GM12891 (cell line): Measurements from ENCODE around the gene ZNF385A.

ENCODE experiments used
- DNase-seq: peaks from one replicate; pipeline ENCODE4 v3.0.0; 2011; ENCODE audit warnings: low spot score; ENCODE audit not compliant: insufficient read length
- FAIRE-seq: peaks from 2 replicates; lab custom pipeline; 2011; peaks lifted over from hg19 to GRCh38; lab: Jason Lieb, UNC
- PAX5 ChIP-seq: IDR thresholded peaks from 2 replicates; pipeline ENCODE4 v1.6.1; 2011; ENCODE audit warnings: low read length, moderate library complexity, mild to moderate bottlenecking; ENCODE audit not compliant: insufficient read depth, severe bottlenecking
- POLR2A ChIP-seq: IDR thresholded peaks from 2 replicates; pipeline ENCODE4 v1.6.1; 2011; ENCODE audit warnings: low read depth, low read length, control low read depth
- POLR2AphosphoS5 ChIP-seq: IDR thresholded peaks from 2 replicates; pipeline ENCODE4 v1.6.1; 2011; ENCODE audit warnings: low read depth, low read length, control low read depth
- POU2F2 ChIP-seq: IDR thresholded peaks from 2 replicates; pipeline ENCODE4 v1.6.1; 2011; ENCODE audit warnings: low read depth, mild to moderate bottlenecking, control low read depth, low read length, moderate library complexity
- SPI1 ChIP-seq: IDR thresholded peaks from 2 replicates; pipeline ENCODE4 v1.6.1; 2011; ENCODE audit warnings: low read depth, low read length, control low read depth
- TAF1 ChIP-seq: IDR thresholded peaks from 2 replicates; pipeline ENCODE4 v1.6.1; 2011; ENCODE audit warnings: low read depth, low read length, control low read depth

The ZNF385A gene

DNA sequence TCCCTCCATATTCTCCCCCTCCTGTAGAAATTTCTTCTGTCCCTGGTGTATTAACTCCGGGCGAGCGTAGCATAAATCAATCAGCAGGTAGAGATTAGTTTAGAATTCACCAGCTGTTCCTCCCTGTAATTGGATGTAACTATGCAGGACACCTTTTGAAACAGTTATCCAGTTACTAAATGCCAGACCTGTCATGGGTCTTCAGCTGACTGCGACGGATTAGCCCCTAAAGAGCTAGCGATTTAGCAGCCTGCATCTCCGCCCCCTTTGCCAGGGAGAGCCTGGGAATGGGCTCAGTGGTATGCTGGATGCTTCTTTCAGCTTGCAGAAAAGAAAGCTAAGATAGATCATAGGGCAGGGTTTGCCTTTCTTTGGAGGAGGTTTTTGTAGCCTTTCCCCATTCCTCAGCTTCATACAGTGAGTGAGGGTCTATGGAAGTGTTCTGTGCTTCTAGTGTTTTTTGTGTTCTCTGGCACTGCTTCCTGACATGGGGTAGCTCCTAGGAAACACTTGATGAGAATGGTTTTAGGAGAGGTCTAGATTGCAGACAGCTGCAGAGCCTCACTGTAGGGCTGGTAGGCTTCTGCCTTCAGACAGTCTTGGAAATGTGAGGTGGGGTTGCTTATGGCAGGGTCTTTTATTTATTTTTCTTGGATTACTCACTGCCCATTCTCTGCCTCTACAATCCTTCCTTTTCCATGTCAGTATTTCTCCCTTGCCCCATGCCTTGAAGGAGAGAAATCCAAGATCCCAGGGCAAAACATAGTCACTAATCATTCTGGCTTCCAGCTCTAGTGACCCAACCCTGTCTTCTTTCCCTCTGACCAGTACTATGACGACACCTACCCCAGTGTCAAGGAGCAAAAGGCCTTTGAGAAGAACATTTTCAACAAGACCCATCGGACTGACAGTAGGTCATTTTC is 42.9 kb downstream of the ZNF385A start:
- DNase-seq = no peak
- no peak for FAIRE-seq
- TF ChIP-seq SPI1 (no peak), POLR2A (no peak), POLR2AphosphoS5 (no peak), TAF1 (no peak), POU2F2 (no peak), PAX5 (no peak)

DNA sequence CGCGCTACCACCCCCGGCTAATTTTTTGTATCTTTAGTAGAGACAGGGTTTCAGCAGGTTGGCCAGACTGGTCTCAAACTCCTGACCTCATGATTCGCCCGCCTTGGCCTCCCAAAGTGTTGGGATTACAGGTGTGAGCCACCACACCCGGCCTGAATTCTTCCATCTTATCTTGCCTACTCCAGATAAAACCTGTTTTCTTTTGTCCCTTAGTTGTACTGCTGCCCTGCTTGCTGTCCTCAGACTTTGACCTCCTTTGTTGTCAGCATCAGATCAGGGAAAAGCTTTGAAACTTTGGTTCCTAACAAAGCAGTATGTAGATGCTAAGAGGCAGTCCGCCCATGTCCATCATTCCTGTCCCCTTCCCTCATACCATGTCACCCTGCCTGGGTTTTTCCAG is 43.7 kb downstream of the ZNF385A start:
- no peak for FAIRE-seq

DNA sequence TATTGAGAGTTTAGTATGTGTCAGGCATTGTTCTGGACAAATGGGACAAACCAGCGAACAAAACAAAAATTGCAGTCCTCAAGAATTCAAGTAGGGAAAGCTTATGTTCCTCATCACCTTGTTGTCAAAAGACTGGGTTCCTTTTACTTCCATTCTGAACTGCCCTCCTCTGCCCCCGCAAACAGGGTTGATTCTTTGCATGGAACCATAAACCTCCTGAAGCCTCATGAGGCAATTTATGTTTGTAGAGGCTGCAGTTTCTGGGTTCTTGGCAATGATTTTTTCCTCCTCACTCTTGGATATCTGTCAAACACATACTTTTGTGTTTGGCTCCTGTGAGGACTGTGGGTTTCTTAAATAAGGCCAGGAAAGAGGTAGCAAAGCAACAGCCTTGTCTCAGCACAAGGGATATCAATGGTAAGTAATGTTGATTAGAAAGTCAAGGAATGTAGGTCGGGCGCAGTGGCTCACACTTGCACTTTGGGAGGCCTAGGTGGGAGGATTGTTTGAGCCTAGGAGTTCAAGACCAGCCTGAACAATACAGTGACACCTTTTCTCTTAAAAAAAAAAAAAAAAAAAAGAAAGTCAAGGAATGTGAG is 45.7 kb downstream of the ZNF385A start:
- FAIRE-seq (no peak), DNase-seq (no peak)
- TF ChIP-seq PAX5 = no peak

More for the DNA sequence above, 43.7 kb downstream of the ZNF385A start:
- no peak for TF ChIP-seq SPI1
- no peak for TF ChIP-seq POU2F2
- no peak for TF ChIP-seq PAX5
- TF ChIP-seq POLR2A = no peak
- no peak for TF ChIP-seq TAF1
- no peak for DNase-seq

DNA sequence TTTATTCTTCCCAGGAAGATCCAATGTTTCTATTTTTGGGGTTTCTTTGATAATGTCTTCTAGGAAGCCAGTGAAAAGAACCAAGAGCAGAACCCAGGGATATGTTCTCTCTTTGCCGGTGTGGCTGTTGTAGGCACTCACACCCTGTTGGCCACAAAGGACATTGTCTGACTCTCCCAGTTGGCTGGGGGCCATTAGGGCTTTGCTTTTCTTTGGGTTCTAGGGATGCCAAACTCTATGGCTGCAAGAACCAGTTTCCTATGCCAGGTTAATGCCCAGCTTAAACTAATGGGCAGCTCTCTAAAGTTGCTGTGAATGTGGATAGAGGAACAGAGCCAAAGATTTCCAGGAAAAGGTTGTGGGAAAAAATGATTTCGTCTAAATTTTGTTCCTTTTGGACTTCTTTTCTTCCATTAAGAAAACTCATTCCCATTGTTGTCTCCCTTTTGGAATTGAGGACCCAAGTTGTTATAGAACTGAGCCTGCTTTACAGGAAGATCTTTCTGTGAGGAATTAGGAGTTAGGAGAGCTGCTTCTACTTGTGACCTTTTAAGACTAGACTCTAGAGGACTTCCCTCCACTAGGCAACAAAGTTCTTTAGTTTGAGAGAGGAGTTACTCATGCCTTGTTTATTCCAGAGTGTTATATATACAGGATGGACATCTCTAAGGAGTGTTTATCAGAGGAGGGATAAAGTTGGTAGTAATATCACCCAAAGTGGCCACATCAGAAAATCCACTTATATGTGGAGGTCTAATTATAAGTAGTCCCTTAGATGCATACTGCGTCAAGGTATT is 46.5 kb downstream of the ZNF385A start:
- no peak for FAIRE-seq
- DNase-seq = no peak
- TF ChIP-seq SPI1 (no peak), POLR2AphosphoS5 (no peak), POU2F2 (no peak), TAF1 (no peak), POLR2A (no peak), PAX5 (no peak)

DNA sequence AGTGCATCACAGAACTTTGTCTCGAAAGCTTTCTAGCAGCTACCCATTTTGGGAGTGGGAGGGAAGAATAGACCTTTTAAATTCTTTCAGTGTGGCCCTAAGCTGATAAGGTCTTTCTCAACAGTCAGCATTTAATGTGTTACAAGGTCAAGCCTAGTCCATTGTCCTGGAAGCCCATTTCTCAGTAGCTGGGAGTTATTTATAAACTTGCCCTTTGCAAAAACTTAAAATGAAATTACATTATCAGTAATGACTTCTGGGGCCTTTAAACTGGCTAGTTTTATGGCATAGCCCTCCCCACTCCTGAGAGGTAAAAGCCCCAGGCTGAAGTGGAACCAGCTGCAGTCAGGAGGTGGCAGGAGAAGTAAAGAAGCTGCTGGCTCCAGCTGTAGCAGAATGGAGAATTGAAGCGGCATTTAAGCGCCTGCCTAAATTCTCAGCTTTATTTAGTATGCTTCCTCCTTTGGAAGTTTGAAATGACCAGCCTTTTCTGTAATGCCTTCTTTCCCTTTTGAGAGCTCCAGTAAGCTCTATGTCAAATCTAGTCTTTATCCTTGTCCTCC is 47.2 kb downstream of the ZNF385A start:
- FAIRE-seq (no peak), DNase-seq (no peak)
- no peak for TF ChIP-seq SPI1
- TF ChIP-seq TAF1 = no peak
- TF ChIP-seq POLR2A = no peak
- no peak for TF ChIP-seq POU2F2
- TF ChIP-seq POLR2AphosphoS5 = no peak
- no peak for TF ChIP-seq PAX5

DNA sequence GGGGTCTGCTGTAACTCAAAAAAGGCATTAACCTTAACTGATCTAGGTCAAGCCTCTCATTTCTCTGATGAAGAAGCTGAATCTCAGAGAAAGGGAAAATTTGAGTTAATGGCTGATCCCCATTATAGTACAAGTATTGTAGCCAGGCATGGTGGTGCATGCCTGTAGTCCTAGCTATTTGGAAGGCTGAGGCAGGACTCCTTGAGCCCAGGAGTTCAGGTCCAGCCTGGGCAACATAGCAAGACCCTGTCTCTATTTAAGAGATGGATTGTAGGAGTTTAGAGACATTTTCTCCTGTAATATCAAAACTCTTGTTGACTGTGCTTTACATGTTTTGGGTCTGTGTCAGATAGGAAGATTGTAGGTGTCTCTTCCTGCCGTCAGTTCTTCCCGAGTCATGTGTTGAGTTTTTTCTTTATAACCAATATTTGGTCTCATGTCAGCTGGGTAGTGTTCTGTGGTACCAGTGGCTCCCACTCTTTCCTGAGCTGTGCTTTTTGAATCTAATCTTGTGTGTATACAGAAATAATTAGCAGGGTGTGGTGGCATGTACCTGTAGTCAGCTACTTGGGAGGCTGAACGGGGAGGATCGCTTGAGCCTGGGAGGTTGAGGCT is 51.0 kb downstream of the ZNF385A start:
- TF ChIP-seq SPI1 = no peak
- TF ChIP-seq POU2F2 = no peak
- no peak for TF ChIP-seq POLR2AphosphoS5
- no peak for TF ChIP-seq PAX5
- TF ChIP-seq POLR2A = no peak
- TF ChIP-seq TAF1 = no peak
- FAIRE-seq = no peak
- DNase-seq = no peak

DNA sequence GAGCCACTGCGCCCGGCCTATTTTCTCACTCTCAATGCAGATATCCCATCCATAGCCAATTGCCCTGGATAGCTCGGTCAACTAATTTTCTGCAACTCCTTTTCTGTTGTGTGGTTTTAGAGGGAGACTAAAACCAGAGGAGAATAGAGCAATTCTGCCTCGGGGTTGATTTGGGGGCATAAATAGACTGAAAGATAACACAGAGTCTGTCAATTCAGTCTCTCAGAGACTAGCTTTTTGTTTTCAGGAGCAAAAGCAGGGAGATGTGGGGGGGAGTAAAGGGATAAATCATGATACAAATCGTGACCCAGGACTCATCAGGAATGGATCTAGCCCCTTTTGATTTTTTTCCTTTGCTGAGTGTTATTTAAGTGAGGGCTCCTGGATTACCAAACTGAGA is 53.1 kb downstream of the ZNF385A start:
- DNase-seq = no peak
- TF ChIP-seq TAF1 = no peak
- TF ChIP-seq POLR2AphosphoS5 = no peak
- no peak for TF ChIP-seq POU2F2
- no peak for TF ChIP-seq POLR2A
- TF ChIP-seq PAX5 = no peak
- TF ChIP-seq SPI1 = no peak
- FAIRE-seq = no peak

DNA sequence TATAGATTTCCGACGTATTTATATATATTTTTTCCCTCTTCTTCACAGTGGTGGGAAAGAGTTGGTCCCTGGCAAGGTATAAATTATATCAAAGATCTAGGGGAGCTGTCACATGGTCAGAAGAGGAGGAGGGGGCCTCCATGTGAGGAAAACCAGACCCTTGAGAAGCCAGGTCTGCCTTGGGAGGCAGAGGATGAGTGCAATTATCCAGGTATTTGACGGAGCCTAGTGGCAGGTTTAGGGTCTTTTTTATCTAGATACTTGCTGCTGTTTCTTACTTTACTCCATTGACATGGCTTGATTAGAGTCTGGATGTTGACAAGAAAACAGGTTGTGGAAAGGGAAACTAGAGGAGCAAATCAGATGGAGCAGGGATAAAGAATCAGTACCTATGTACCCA is 54.1 kb downstream of the ZNF385A start:
- no peak for FAIRE-seq
- no peak for TF ChIP-seq POLR2AphosphoS5
- no peak for TF ChIP-seq POU2F2
- no peak for TF ChIP-seq POLR2A
- TF ChIP-seq PAX5 = no peak
- no peak for TF ChIP-seq SPI1
- no peak for TF ChIP-seq TAF1

DNA sequence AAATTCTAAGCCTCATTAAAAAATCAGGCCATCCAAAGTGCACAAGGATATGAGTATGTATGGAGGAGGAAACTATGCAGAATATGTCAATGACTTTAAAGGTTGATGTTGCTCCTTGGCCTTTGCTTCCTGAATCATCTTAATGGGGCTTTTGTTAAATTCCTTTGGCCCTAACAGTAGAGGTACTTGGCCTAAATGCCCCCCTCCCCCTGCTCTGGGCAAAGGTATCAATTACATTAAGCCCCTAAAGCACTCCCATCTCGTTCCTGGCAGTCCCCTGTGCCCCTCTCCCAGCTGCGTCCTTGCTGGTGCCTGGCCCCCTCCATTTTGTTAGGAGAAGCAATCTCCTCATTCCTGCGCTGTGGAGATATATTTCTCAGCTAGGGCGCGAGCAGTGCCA is 54.8 kb downstream of the ZNF385A start:
- TF ChIP-seq SPI1 = no peak
- TF ChIP-seq POLR2A = no peak
- no peak for TF ChIP-seq TAF1
- TF ChIP-seq POU2F2 = no peak
- TF ChIP-seq PAX5 = no peak
- DNase-seq (no peak), FAIRE-seq (no peak)

More for the DNA sequence above, 54.1 kb downstream of the ZNF385A start:
- DNase-seq = no peak
